H1 (cell line): Measurements from ENCODE around the gene ZNF232. TPM values are rescaled to one million over a fixed set of nuclear protein-coding genes. Genes with fewer than 3 reads are reported as not detected.
"Not testable (repeated sequence)": the region's sequence is repeated elsewhere in the genome, so short reads cannot be mapped to it uniquely, and the experiment has no call there.

Source experiments
- CTCF ChIA-PET: fragments of 300-600 bp; sonication (Branson Sonifier 250); formaldehyde crosslinking; loops from one replicate; lab custom pipeline; 2021; ENCODE audit not compliant: partially characterized antibody; lab: Charles Lee
- POLR2A ChIA-PET: fragments of 300-600 bp; sonication (Branson Sonifier 250); formaldehyde crosslinking; loops from one replicate; lab custom pipeline; 2021; ENCODE audit warnings: inconsistent platforms; ENCODE audit not compliant: partially characterized antibody; lab: Charles Lee
- DNase-seq, 2 experiments: peaks; one replicate each; pipeline versions ENCODE4 v3.0.0 to v3.0.0-alpha.2; 2010 to 2022; ENCODE audit warnings: low spot score in 2 of 2, low read depth in 1 of 2, mixed read lengths in 1 of 2
- FAIRE-seq: peaks from 2 replicates; lab custom pipeline; 2011; peaks lifted over from hg19 to GRCh38; lab: Jason Lieb, UNC
- H2AFZ ChIP-seq: 2 replicates; pipeline ENCODE4 v1.8.1; 2012; ENCODE audit warnings: low read length, inconsistent platforms
- H2AK5ac ChIP-seq: 2 replicates; pipeline ENCODE4 v1.6.1; 2013; ENCODE audit warnings: low read depth, low read length
- H2BK120ac ChIP-seq: replicated peaks from 2 replicates; pipeline ENCODE3; 2013; ENCODE audit warnings: low read depth, low read length, inconsistent platforms
- H2BK12ac ChIP-seq: 2 replicates; pipeline ENCODE4 v1.6.1; 2013; ENCODE audit warnings: low read depth, low read length
- H2BK15ac ChIP-seq: 2 replicates; pipeline ENCODE4 v1.6.1; 2013; ENCODE audit warnings: low read length
- H2BK20ac ChIP-seq: 2 replicates; pipeline ENCODE4 v1.6.1; 2013; ENCODE audit warnings: low read length
- H2BK5ac ChIP-seq: 2 replicates; pipeline ENCODE4 v1.6.1; 2013; ENCODE audit warnings: low read depth, low read length
- H3K14ac ChIP-seq: 2 replicates; pipeline ENCODE4 v1.6.1; 2013; ENCODE audit warnings: inconsistent platforms; ENCODE audit not compliant: insufficient read length
- H3K18ac ChIP-seq: 2 replicates; pipeline ENCODE4 v1.6.1; 2013; ENCODE audit warnings: low read length; ENCODE audit errors: extremely low read depth
- H3K23ac ChIP-seq: 2 replicates; pipeline ENCODE4 v1.6.1; 2013; ENCODE audit warnings: inconsistent platforms; ENCODE audit not compliant: insufficient read length
- H3K23me2 ChIP-seq: 2 replicates; pipeline ENCODE4 v1.6.1; 2013; ENCODE audit warnings: low read depth, low read length
- H3K27ac ChIP-seq: 2 replicates; pipeline ENCODE4 v1.6.1; 2011; ENCODE audit warnings: low read depth, low read length, inconsistent platforms
- H3K27me3 ChIP-seq, 4 experiments: replicated peaks in 1 of 4; 1 replicate in 1 of 4; 2 replicates in 3 of 4; pipeline versions ENCODE4 v1.6.1 to v1.8.1; 2011 to 2013; ENCODE audit warnings: low read length in 3 of 4, mild to moderate bottlenecking in 3 of 4, inconsistent platforms in 2 of 4, mixed read lengths in 2 of 4, moderate library complexity in 1 of 4; ENCODE audit not compliant: control insufficient read depth in 3 of 4, insufficient read depth in 3 of 4; ENCODE audit errors: extremely low read depth in 1 of 4
- H3K36me3 ChIP-seq, 4 experiments: 2 replicates each; pipeline versions ENCODE4 v1.6.1 to v1.8.1; 2011 to 2013; ENCODE audit warnings: mild to moderate bottlenecking in 4 of 4, low read length in 3 of 4, moderate library complexity in 2 of 4, control low read depth in 1 of 4, inconsistent platforms in 1 of 4; ENCODE audit not compliant: insufficient read depth in 4 of 4, control insufficient read depth in 2 of 4
- H3K4ac ChIP-seq: replicated peaks from 2 replicates; pipeline ENCODE3; 2013; ENCODE audit warnings: low read length, low read depth, mixed read lengths, inconsistent platforms; ENCODE audit not compliant: insufficient read length
- H3K4me1 ChIP-seq, 4 experiments: replicated peaks in 1 of 4; 1 replicate in 1 of 4; 2 replicates in 3 of 4; pipeline versions ENCODE4 v1.6.1 to v1.8.1; 2011 to 2013; ENCODE audit warnings: low read length in 3 of 4, inconsistent platforms in 2 of 4, mixed read lengths in 1 of 4; ENCODE audit not compliant: insufficient read depth in 4 of 4, control insufficient read depth in 3 of 4
- H3K4me2 ChIP-seq, 2 experiments: 2 replicates each; pipeline versions ENCODE4 v1.6.1 to v1.8.1; 2011 to 2013; ENCODE audit warnings: low read depth in 2 of 2, low read length in 2 of 2, control low read depth in 1 of 2, inconsistent platforms in 1 of 2, mild to moderate bottlenecking in 1 of 2; ENCODE audit not compliant: insufficient read depth in 1 of 2
- H3K4me3 ChIP-seq, 4 experiments: fragments of 200-600, 300-600 bp in 1 of 4; sonication (generic), shearing (Covaris generic), sonication (Bioruptor Twin) in 1 of 4; 2 replicates each; pipeline versions ENCODE4 v1.5.1 to v1.8.1; 2011 to 2016; ENCODE audit warnings: low read length in 4 of 4, low read depth in 3 of 4, control low read depth in 2 of 4, inconsistent platforms in 2 of 4, mild to moderate bottlenecking in 2 of 4, mixed read lengths in 1 of 4, moderate library complexity in 1 of 4; ENCODE audit not compliant: insufficient read depth in 2 of 4; ENCODE audit errors: extremely low read depth in 1 of 4
- H3K56ac ChIP-seq: replicated peaks from 2 replicates; pipeline ENCODE3; 2013; ENCODE audit warnings: low read depth, mild to moderate bottlenecking, mixed read lengths, low read length, inconsistent platforms; ENCODE audit not compliant: insufficient read length
- H3K79me1 ChIP-seq: 2 replicates; pipeline ENCODE4 v1.6.1; 2013; ENCODE audit warnings: low read depth, low read length, control low read depth
- H3K79me2 ChIP-seq, 2 experiments: 2 replicates each; pipeline versions ENCODE4 v1.6.1 to v1.8.1; 2012 to 2013; ENCODE audit warnings: low read length in 2 of 2, mild to moderate bottlenecking in 2 of 2, inconsistent platforms in 1 of 2; ENCODE audit not compliant: insufficient read depth in 2 of 2, control insufficient read depth in 1 of 2
- H3K9ac ChIP-seq, 4 experiments: replicated peaks in 1 of 4; 1 replicate in 1 of 4; 2 replicates in 3 of 4; pipeline versions ENCODE4 v1.6.1 to v1.8.1; 2011 to 2013; ENCODE audit warnings: low read depth in 3 of 4, low read length in 3 of 4, control low read depth in 2 of 4, mild to moderate bottlenecking in 2 of 4, moderate library complexity in 2 of 4, inconsistent platforms in 1 of 4; ENCODE audit errors: extremely low read depth in 1 of 4
- H3K9me3 ChIP-seq, 2 experiments: 2 replicates each; pipeline versions ENCODE4 v1.6.1 to v1.8.1; 2012 to 2013; ENCODE audit warnings: mild to moderate bottlenecking in 2 of 2, moderate library complexity in 2 of 2, control low read depth in 1 of 2, inconsistent platforms in 1 of 2, low read depth in 1 of 2, low read length in 1 of 2, mixed read lengths in 1 of 2; ENCODE audit not compliant: insufficient read depth in 2 of 2
- H4K20me1 ChIP-seq, 2 experiments: replicated peaks in 1 of 2; 2 replicates each; pipeline versions ENCODE3 to v1.8.1; 2011 to 2013; ENCODE audit warnings: inconsistent platforms in 2 of 2, low read length in 2 of 2, mild to moderate bottlenecking in 1 of 2; ENCODE audit not compliant: insufficient read depth in 2 of 2, control insufficient read depth in 1 of 2
- H4K5ac ChIP-seq: 2 replicates; pipeline ENCODE4 v1.6.1; 2013; ENCODE audit warnings: low read length, low read depth, mixed read lengths, inconsistent platforms; ENCODE audit not compliant: insufficient read length
- H4K8ac ChIP-seq: 2 replicates; pipeline ENCODE4 v1.8.0; 2013; ENCODE audit warnings: mild to moderate bottlenecking, moderate library complexity, low read length, inconsistent platforms; ENCODE audit not compliant: insufficient read depth; ENCODE audit errors: extremely low read depth
- H4K91ac ChIP-seq: replicated peaks from 2 replicates; pipeline ENCODE3; 2013; ENCODE audit warnings: low read length, mixed read lengths, inconsistent platforms; ENCODE audit not compliant: insufficient read length
- RNF2 ChIP-seq: fragments of 200-900, 300-1000 bp; sonication (generic); IDR thresholded peaks from 2 replicates; pipeline ENCODE4 v1.7.1; 2016; ENCODE audit warnings: borderline replicate concordance, low read depth, mild to moderate bottlenecking, antibody characterized with exemption, low read length; ENCODE audit not compliant: poor library complexity, severe bottlenecking; ENCODE audit errors: missing control alignments
- WGBS, 2 experiments: shearing (Covaris generic) in 1 of 2; methylation state at CpG; one replicate each; pipeline versions ENCODE4 v1.1.6 to v1.1.7; 2013 to 2015; ENCODE audit warnings: low lambda C conversion rate in 2 of 2, mixed read lengths in 2 of 2, inconsistent platforms in 1 of 2, low coverage in 1 of 2, missing lambda C conversion rate in 1 of 2; ENCODE audit not compliant: insufficient replicate concordance in 2 of 2, insufficient coverage in 1 of 2, insufficient read length in 1 of 2; ENCODE audit errors: extremely low coverage in 1 of 2, missing lambda C conversion rate in 1 of 2; 5-methylcytosine and 5-hydroxymethylcytosine counted together
- polyA plus RNA-seq, 7 experiments: library from polyadenylated mRNA; depleted of rRNA in 3 of 7; stranded (reverse) in 5 of 7; unstranded in 2 of 7; fragments of >200 nt in 5 of 7; fragments of 200-250 nt in 2 of 7; gene quantifications; 1 replicate in 5 of 7; 2 replicates in 1 of 7; 4 replicates in 1 of 7; pipeline versions ENCODE4 v1.2.1 to v1.2.3, GENCODE V29; 2011 to 2013; ENCODE audit warnings: missing spikeins in 2 of 7, mixed read lengths in 2 of 7
- total RNA-seq: library from RNA; stranded (reverse); fragmentation: NEBNext Ultra II Directional; extraction: Animal tissue kit (Norgen Biotek cat#: 25700); gene quantifications from 2 replicates; pipeline ENCODE4 v1.2.1, GENCODE V29; 2021

Gene ZNF232
- total and polyA plus RNA-seq, 2 of the 8 experiments (the other 6 are each of a cell fraction or from before 2014, with no cell fraction given) = 11.1 to 41.0 TPM

- no peak for TF ChIP-seq RNF2
- TF ChIP-seq, all 59 proteins: peak for 23
These were observed at the start of gene ZNF232 (continued) for GRCh38 chr17:5111402-5112204.

- H2BK5ac ChIP-seq, H2AFZ ChIP-seq, H3K79me2 ChIP-seq, H4K20me1 ChIP-seq, H3K4me2 ChIP-seq, FAIRE-seq, H3K18ac ChIP-seq, POLR2A ChIA-PET, DNase-seq, H3K4me1 ChIP-seq, H4K91ac ChIP-seq, H3K9ac ChIP-seq, H3K23ac ChIP-seq, H2BK12ac ChIP-seq, H3K23me2 ChIP-seq, H3K9me3 ChIP-seq, H3K4ac ChIP-seq, H3K4me3 ChIP-seq, H3K79me1 ChIP-seq, H3K27ac ChIP-seq, H3K27me3 ChIP-seq, H4K8ac ChIP-seq, H3K36me3 ChIP-seq, H3K14ac ChIP-seq, H4K5ac ChIP-seq, H2BK20ac ChIP-seq, H3K56ac ChIP-seq, H2BK120ac ChIP-seq, H2AK5ac ChIP-seq, H2BK15ac ChIP-seq: not testable (repeated sequence)
- CTCF ChIA-PET = interaction anchor here (0.8 to 1.2 kb wide), 2 partner anchors 25 to 30 kb away, joined by 3 read pairs; no protein-coding TSS in a partner anchor
- 78% methylated on average over 1 of the region's 1 CpG; no CpG with 5 or more reads in 1 of the 2 experiments for WGBS, 2 experiments
These were observed 49.0 kb upstream of the ZNF232 start for GRCh38 chr17:5160702-5161101.
